ENCODE measurements around the gene PTPN21.

PTPN21 gene

DNA sequence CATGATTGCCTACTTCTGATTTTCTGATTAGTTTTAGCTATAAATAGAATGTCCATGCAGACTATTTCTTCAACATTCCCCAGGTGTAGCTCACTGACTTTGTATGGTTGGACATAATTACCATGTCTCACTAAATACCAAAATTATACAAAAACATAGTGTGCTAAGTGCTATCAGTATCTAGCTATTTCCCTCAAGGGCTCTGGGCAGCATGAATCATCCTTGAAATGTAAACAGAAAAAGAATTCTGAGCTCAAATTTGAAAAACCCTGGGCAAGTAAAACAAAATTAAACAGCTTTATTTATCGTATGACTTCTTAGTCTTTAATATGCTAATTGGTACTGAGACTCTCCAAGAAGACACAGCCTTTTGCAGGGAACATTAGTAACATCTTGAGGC is 86.4 kb downstream of the PTPN21 start:
- no peak for DNase-seq (ENCODE audit: low spot score)

DNA sequence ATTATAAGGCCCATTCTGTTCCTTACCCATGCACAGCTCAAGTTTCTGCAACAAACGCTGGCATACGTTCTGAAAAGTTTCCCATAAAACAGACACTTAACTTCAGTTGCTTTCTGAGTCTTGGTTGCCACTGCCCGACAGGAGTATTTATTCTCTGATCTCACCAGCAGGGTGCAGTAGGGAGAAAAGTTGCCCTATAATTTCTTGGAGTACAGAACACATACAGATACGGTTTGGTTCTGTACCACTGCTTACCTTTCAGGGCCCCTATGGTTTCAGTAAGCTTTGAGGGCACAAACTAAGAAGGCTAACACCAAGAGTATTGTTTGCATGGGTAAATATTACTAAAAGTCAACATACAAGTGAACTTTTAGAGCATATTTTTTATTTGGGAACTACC is 91.5 kb downstream of the PTPN21 start:
- no peak for DNase-seq (ENCODE audit: low spot score)

DNA sequence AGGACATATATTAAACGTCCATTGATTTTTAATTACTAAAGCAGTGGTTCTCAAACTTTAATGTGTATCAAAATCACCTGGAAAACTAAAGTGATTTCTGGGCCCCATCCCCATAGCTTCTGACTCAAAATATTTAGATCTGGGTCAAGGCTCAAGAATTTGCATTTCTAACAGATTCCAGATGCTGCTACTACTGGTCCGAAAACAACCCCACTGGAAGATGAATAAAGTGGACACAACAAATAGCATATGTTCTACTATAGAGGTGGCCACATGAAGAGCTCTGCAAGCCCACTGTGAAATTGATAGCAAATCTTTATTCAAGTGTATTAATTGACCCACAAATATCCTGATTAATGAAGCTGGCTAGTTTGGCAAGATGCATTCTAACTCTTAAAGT is 99.9 kb downstream of the PTPN21 start:
- DNase-seq (ENCODE audit: low spot score): no peak

DNA sequence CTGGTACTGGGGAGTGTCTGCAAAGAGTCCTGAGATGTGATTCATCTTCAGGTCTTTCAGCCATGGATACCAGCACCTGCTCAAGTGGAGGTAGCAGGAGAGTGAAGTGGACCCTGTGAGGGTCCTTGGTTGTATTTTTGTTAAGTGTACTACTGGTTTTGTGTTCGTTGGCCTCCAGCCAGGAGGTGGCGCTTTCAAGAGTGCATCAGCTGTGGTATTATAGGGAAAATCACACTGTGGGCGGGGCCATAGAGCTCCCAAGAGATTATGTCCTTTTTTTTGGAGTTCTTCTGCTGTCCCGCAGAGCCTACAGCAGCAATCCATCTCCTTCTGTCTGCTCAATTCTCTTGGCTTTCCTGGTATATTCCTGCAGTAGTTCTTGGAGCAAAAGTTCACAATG is 102.6 kb downstream of the PTPN21 start:
- DNase-seq (ENCODE audit: low spot score): no peak

DNA sequence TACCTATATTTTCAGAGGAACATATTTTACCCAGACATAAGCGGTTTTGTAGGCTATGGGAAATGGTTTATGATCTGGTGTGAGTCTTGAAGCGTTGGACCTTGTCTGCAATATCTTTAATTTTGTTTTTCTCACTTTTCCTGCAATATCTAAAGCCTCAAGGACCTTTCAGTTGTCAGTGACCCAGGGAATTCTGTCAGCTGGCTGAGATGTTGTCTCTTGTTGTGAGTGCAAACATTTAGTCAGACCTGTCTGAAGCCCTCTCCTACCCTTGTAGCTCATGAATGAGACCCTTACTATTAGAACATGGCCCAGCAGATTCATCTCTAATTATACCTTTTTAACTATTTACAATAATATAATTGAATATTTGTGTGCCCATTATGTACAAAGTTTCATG is 115.7 kb downstream of the PTPN21 start:
- DNase-seq (ENCODE audit: low spot score): no peak

DNA sequence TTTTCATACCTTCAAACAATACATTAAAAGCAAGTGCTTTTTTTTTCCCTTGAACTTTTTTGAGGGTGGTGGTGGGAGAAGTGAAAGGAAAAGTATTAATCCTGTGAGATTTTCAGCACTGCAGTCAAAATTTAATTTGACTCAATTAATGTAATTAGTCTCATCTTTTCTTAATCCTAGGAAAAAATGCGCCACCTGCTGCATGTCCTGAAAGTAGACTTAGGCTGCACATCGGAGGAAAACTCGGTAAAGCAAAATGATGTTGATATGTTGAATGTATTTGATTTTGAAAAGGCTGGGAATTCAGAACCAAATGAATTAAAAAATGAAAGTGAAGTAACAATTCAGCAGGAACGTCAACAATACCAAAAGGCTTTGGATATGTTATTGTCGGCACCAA is 117.1 kb downstream of the PTPN21 start:
- no peak for DNase-seq (ENCODE audit: low spot score)

DNA sequence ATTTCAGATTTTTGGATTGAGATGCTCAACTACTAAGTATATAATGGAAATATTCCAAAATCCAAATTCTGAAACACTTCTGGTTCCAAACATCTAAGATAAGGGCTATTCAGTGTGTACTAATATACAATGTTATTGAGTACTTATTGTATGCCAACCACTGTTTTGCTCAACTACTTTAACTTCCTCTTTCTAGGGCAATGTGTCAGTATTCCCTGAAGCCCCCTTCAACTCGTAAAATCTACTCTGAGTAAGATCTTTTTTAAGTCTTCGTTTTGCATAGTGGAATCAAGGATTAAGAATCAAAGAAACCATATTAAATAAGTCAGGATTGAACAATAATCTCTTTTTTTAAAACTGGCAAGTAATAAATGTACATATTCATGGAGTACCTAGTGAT is 123.8 kb downstream of the PTPN21 start:
- DNase-seq (ENCODE audit: low spot score): no peak

DNA sequence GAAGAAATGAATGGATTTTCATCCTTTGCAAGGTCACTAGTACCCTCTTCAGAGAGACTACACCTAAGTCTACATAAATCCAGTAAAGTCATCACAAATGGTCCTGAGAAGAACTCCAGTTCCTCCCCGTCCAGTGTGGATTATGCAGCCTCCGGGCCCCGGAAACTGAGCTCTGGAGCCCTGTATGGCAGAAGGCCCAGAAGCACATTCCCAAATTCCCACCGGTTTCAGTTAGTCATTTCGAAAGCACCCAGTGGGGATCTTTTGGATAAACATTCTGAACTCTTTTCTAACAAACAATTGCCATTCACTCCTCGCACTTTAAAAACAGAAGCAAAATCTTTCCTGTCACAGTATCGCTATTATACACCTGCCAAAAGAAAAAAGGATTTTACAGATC is 128.5 kb downstream of the PTPN21 start:
- DNase-seq (ENCODE audit: low spot score): no peak

DNA sequence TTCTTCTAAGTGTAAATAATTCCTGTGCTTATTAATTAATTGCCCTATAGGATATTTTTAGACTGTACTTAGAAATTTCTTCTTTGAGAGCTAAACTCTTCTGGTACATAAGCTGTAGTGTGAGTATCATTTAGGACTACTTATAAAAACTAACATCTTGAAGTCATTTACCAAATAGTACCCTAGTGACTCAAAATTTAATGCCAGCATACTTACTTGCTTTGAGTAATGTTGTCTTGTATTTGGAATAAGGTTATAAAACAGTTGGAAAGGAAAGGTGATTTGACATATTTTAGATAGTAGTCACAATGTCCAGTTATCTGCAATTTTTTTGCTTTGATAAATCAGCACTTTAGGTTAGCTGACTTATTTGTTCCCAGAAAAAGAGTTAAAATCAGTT is 130.2 kb downstream of the PTPN21 start:
- no peak for DNase-seq (ENCODE audit: low spot score)

DNA sequence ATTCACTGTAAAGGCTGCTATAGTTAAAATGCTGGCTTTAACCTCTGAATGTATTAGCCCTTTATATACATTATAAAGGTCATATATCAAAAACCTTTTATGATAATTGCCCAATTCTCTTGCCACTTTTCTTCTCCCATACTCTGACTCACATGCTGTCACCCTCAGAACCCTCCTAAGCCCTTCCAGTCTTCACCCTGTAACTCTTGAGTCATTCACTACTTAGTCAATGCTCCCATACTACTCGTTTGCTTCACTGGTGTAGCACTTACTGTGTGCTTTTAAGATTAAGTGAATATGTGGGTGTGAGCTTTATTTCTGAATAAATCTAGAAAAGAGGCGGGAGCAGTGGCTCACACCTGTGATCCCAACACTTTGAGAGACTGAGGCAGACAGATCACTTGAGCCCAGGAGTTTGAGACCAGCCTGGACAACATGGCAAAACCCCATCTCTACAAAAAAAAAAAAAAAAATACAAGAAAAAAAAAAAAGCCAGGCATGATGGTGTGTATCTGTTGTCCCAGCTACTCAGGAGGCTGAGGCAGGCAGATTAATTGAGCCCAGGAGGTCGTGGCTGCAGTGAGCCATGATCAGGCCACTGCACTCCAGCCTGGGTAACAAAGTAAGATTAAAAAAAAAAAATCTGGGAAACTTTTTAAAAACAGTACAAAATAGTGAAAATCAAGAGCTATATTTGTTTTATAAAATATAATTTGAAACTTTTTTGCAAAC is 131.7 kb downstream of the PTPN21 start:
- DNase-seq (ENCODE audit: low spot score): no peak

DNA sequence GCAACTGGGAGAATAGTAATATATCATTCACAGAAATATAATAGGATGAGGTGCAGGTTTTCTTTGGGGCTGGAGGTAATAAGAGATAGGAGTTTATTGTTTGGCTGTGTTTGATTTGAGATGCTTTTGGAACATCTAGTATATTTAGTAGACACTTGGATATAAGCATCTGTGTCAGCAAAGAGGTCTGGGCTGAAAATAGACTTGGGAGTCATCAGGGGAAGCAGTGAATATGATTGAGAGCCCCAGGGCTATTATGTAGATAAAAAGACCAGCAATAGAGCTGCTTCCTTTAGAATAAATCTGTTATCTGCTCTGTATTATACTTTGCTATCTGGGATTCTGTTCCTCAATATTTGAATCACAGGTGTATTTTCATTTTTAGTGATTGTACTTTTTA is 132.8 kb downstream of the PTPN21 start:
- no peak for DNase-seq (ENCODE audit: low spot score)

DNA sequence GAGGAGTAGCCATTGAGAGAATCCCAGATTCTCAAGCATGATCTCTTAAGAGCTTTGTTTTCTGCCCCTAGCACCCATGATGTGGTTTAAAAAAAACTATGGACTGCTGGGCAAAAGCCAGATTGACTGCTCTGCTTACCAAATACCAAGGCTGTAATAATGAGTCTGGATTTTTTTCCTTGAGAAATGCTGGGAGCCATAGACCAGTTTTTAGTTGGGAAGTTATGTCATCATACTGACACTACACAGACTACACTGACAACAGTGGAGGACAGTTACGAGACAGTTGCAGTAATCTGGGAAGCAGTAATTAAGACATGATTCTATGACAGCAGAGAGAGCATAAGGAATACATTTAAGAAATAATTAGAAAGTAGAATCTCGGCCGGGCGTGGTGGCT is 133.5 kb downstream of the PTPN21 start:
- DNase-seq (ENCODE audit: low spot score): no peak

DNA sequence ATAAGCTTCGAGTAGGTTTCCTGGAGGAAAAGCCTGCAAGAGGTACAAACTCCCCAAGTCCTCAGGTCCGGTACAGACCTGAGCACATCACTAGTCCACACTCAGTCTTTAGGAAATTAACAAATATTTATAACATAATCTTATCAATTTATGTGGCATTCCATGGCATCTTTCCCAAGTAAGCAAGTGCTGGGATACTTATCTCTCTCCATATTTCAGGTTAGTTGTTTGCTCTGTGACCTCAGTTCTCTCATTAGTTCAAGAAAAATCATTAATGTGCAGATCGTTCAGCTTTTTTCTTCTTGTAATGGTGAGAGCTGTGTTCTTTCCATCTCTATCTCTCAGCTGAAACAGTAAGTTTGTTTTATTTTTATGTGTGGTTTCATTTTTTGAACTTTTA is 134.6 kb downstream of the PTPN21 start:
- DNase-seq (ENCODE audit: low spot score): no peak

DNA sequence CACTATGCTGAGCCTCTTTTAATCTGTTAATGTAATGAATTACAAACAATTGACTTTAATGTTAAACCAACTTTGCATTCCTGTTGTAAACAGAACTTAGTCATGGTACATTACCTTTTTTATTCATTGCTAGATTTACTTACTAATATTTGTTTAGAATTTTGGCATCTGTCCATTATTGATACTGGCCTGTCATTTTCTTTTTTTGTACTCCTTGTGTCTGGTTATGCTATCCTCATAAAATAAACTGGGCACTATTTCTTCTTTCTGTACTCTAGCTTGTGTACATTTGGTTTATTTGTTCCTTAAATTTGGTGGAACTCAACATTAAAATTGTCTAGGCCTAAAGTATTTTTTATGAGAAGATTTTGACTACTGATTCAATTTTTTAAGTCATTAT is 137.2 kb downstream of the PTPN21 start:
- DNase-seq (ENCODE audit: low spot score): no peak

All from CD4-positive, alpha-beta T cell treated with Interleukin-2 at 100 ng/mL for 4 hours (primary cell).